ENCODE measurements around the gene HNRNPUL1. TPM values are rescaled to one million over a fixed set of nuclear protein-coding genes. Genes with fewer than 3 reads are reported as not detected.

The HNRNPUL1 gene
- total RNA-seq, 1 experiment from 2014 or later = 201 TPM

DNA sequence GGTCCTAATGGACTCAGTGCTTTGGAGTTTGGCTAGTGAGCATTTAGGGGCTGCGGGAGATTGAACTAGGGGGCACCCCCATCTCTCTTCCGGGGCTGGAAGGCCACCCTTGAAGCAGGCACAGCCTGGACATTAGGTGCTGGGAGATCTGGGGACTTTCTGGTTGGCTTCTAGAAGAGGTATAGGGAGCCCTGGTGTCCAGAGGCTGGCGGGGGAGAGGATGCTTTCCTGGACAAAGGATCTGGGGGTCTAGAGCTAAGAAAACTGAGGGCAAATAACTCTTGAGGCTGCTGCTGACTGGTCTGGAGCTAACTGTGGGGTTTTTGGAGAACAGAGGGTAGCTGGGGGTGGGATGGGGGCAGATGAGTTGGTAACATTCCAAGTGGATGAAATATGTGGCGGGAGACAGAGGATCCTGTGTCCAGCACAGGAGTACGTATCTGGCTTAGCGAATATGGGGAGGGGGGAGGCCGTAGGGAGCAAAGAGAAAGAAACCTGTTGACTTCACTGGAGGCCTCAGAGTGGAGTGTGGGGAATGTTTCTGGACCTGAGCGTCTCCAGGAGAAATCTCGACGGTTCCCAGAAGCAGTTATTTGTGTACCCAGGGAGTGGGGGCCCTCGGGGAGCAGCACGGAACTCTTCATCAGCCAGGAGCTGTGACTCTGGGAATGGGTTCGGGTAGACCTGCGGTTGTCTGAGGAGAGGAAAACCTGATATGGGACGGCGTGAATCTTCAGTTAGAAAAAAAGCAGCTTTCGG, 1.4 kb downstream of the HNRNPUL1 start (continued):
- TF ChIP-seq, protein P1, sequence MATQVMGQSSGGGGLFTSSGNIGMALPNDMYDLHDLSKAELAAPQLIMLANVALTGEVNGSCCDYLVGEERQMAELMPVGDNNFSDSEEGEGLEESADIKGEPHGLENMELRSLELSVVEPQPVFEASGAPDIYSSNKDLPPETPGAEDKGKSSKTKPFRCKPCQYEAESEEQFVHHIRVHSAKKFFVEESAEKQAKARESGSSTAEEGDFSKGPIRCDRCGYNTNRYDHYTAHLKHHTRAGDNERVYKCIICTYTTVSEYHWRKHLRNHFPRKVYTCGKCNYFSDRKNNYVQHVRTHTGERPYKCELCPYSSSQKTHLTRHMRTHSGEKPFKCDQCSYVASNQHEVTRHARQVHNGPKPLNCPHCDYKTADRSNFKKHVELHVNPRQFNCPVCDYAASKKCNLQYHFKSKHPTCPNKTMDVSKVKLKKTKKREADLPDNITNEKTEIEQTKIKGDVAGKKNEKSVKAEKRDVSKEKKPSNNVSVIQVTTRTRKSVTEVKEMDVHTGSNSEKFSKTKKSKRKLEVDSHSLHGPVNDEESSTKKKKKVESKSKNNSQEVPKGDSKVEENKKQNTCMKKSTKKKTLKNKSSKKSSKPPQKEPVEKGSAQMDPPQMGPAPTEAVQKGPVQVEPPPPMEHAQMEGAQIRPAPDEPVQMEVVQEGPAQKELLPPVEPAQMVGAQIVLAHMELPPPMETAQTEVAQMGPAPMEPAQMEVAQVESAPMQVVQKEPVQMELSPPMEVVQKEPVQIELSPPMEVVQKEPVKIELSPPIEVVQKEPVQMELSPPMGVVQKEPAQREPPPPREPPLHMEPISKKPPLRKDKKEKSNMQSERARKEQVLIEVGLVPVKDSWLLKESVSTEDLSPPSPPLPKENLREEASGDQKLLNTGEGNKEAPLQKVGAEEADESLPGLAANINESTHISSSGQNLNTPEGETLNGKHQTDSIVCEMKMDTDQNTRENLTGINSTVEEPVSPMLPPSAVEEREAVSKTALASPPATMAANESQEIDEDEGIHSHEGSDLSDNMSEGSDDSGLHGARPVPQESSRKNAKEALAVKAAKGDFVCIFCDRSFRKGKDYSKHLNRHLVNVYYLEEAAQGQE (IDR thresholded peaks at IDR 0.05; ENCODE audit: low read depth) = no peak
- TF ChIP-seq EZH2phosphoT487 (IDR thresholded peaks at IDR 0.05; ENCODE audit: borderline replicate concordance) (no peak), TCF7L2 (IDR thresholded peaks at IDR 0.05; ENCODE audit: borderline replicate concordance, extremely low read depth, insufficient read depth, insufficient read length) (no peak), CTCF (IDR thresholded peaks at IDR 0.05 in 2 of 3, conservative IDR thresholded peaks at IDR 0.05 in 1 of 3; ENCODE audit: borderline replicate concordance in 1 of 3, insufficient read depth in 1 of 3, low read depth in 2 of 3, low read length in 2 of 3) (no peak)

DNA sequence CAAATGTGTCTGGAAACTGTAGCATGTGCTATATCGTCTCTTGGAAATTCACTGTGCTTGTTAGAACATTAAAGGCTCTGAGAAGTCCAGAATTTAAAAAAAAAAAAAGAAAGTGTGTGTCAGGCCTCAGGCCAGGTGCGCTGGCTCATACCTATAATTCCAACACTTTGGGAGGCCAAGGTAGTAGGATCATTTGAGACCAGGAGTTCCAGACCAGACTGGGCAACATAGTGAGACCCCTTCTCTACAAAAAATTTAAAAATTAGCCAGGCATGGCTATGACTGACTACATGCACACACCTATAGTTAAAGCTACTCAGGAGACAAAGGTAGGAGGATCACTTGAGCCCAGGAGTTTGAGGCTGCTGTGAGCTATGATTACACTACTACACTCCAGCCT, 4.9 kb downstream of the HNRNPUL1 start:
- H3K9me3 ChIP-seq (ENCODE audit: control insufficient read depth in 1 of 2, insufficient read depth in 1 of 2, low read depth in 1 of 2, low read length in 2 of 2) = no peaks in the 10 kb centered on the region
- H3K36me3 ChIP-seq (ENCODE audit: control insufficient read depth in 1 of 2, insufficient read depth in 2 of 2, low read length in 2 of 2) = peaks cover 55% of the 10 kb centered on the region in 2 experiments
- H3K9me2 ChIP-seq (ENCODE audit: insufficient read depth) = no peaks in the 10 kb centered on the region
- H2AFZ ChIP-seq (ENCODE audit: low read depth, low read length, poor library complexity, severe bottlenecking) = no peak overlapping the region
- TF ChIP-seq ZFX (IDR thresholded peaks at IDR 0.05) (no peak), RAD21 (IDR thresholded peaks at IDR 0.05; ENCODE audit: low read depth) (no peak), EZH2phosphoT487 (IDR thresholded peaks at IDR 0.05; ENCODE audit: borderline replicate concordance) (no peak), ZNF274 (IDR thresholded peaks at IDR 0.05; ENCODE audit: low read depth, low read length) (no peak), EGR1 (IDR thresholded peaks at IDR 0.05; ENCODE audit: low read depth) (no peak), YY1 (IDR thresholded peaks at IDR 0.05; ENCODE audit: extremely low read depth, insufficient replicate concordance, low read depth, low read length) (no peak), CBX3 (IDR thresholded peaks at IDR 0.05; ENCODE audit: low read depth) (no peak), EZH2 (IDR thresholded peaks at IDR 0.05) (no peak), JUND (IDR thresholded peaks at IDR 0.05) (no peak)
- TF ChIP-seq, protein P1 (IDR thresholded peaks at IDR 0.05; ENCODE audit: low read depth) = no peak
- H3K4me2 ChIP-seq (ENCODE audit: low read length) = no peak overlapping the region
- ATAC-seq (no peak), DNase-seq (ENCODE audit: low read depth, low spot score) (no peak)
- RAD21 ChIA-PET (ENCODE audit: low non-redundant PET in 1 of 2, low total read pairs in 2 of 2, uncharacterized antibody in 2 of 2, unreplicated experiment in 2 of 2) = no interaction called here
- H3K9ac ChIP-seq (ENCODE audit: low read length) = no peak overlapping the region
- POLR2A ChIA-PET = no interaction called here
- CTCF ChIA-PET = no interaction called here
- H3K27me3 ChIP-seq (ENCODE audit: insufficient read depth, low read length) = no peaks in the 10 kb centered on the region
- H3K4me1 ChIP-seq (ENCODE audit: control insufficient read depth in 1 of 2, insufficient read depth in 2 of 2, low read length in 2 of 2) = peaks cover 3 to 11% of the 10 kb centered on the region in 2 experiments; a peak in 3 of 4 replicates
- H4K20me1 ChIP-seq (ENCODE audit: insufficient read depth) = no peaks in the 10 kb centered on the region
- no peak overlapping the region for H3K27ac ChIP-seq (ENCODE audit: low read depth, low read length)
- peaks cover 89% of the 10 kb centered on the region for H3K79me2 ChIP-seq (ENCODE audit: insufficient read depth, low read length)
- intact Hi-C loops (cut with micrococcal nuclease) = no loop called here
- H3K4me3 ChIP-seq (replicated peaks in 1 of 2; ENCODE audit: low read depth in 1 of 2, low read length in 2 of 2) = no peak overlapping the region
- no TSS peak for BruUV-seq (replicated peaks)

Data from HCT116 (cell line).